ENCODE data around the gene XRN1. TPM values are rescaled to one million over a fixed set of nuclear protein-coding genes. Genes with fewer than 3 reads are reported as not detected.
"Not testable (repeated sequence)": the region's sequence is repeated elsewhere in the genome, so short reads cannot be mapped to it uniquely, and the experiment has no call there.

Gene XRN1
- polyA plus RNA-seq, 5 donors: 16.5 to 41.9 (median 35.2) TPM

DNA sequence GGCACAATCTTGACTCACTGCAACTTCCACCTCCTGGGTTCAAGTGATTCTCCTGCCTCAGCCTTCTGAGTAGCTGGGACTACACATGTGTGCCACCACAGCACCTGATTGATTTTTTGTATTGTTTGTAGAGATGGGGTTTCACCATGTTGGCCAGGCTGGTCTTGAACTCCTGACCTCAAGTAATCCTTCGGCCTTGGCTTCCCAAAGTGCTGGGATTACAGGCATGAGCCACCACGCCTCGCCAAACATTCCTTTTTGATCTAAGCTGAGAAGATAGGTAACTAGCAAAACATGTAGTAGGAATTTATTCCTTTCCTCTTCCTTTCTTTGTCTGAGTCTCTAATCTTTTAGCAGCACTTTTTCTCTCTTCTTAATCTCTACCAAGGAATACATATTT, 95.1 kb downstream of the XRN1 start:
- not testable (repeated sequence) for DNase-seq

DNA sequence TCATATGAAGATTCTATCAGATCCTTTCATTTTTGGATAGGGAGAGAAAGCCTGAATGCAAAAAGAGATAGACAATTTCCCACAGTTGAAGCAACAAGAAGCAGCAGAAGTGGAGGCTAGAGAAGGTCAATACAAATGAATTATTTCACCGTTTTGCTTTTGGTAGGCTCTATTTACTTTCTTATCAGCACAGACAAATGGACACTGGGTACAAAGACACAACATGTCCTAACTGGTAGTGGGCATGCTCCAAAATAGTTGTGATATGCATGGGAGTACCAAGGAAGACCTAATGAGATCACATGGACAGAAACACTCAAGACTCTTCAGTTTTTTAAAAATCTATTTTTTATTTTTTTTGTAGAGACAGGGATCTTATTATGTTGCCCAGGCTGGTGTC, 99.4 kb downstream of the XRN1 start:
- DNase-seq: no peak

DNA sequence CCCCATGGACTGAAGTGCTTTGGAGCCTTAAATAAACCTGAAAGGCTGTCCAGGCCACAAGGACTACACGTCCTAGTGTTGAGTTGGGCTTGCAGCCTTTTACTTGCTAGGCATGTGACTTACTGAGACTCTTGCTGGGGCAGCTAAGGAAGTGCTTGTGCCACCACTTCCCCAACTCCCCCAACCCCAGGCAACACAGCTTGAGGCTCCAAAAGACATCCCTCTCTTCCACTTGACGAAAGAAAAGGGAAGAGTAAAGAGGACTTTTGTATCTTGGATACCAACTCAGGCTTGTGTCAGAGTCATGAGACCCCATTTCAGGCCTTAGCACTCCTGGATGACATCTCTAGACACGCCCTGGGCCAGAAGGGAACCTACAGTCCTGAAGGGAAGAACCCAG, 109.8 kb downstream of the XRN1 start:
- DNase-seq: peak in 1 of 2 donors; percentile 9

- DNase-seq: no peak
Observed at GRCh38 chr3:142332390-142332789, 115.4 kb downstream of the XRN1 start.

DNA sequence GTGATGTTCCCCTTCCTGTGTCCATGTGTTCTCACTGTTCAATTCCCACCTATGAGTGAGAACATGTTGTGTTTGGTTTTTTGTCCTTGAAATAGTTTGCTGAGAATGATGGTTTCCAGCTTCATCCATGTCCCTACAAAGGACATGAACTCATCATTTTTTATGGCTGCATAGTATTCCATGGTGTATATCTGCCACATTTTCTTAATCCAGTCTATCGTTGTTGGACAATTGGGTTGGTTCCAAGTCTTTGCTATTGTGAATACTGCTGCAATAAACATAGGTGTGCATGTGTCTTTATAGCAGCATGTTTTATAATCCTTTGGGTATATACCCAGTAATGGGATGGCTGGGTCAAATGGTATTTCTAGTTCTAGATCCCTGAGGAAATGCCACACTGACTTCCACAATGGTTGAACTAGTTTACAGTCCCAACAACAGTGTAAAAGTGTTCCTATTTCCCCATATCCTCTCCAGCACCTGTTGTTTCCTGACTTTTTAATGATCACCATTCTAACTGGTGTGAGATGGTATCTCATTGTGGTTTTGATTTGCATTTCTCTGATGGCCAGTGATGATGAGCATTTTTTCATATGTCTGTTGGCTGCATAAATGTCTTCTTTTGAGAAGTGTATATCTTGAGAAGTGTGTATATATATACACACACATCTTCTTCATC, 123.4 kb downstream of the XRN1 start:
- DNase-seq: not testable (repeated sequence)

DNA sequence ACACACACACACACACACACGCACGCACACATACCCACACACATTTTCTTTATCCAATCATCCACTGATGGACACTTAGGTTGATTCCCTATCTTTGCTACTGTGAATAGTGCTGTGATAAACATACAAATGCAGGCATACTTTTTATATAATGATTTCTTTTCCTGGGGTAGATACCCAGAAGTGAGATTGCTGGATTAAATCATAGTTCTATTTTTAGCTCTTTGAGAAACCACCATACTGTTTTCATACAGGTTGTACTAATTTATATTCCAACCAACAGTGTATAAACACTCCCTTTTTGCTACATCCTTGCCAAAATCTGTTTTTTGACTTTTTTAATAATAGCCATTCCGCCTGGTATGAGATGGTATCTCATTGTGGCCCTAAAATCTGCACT, 127.9 kb downstream of the XRN1 start:
- DNase-seq: no peak

GRCh38 chr3:142319094-142319493, 128.7 kb downstream of the XRN1 start:
- no peak for DNase-seq

GRCh38 chr3:142318331-142318730, 129.5 kb downstream of the XRN1 start:
- DNase-seq: no peak

DNA sequence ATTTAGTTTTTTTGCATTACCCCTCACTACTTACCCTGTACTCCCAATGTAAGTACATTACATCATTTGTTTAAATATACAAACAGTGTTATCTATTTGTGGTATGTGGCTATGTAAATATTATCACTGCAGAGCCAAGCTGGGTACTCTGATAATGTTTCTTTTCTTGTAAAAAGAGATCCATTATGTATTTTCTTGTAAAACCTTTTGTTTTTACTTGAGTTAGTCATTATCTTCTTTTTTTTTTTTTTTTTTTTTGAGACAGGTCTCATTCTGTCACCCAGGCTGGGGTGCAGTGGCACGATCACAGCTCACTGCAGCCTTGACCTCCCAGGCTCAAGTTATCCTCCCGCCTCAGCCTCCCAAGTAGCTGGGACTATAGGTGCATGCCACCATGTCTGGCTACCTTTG, 131.9 kb downstream of the XRN1 start:
- not testable (repeated sequence) for DNase-seq

DNA sequence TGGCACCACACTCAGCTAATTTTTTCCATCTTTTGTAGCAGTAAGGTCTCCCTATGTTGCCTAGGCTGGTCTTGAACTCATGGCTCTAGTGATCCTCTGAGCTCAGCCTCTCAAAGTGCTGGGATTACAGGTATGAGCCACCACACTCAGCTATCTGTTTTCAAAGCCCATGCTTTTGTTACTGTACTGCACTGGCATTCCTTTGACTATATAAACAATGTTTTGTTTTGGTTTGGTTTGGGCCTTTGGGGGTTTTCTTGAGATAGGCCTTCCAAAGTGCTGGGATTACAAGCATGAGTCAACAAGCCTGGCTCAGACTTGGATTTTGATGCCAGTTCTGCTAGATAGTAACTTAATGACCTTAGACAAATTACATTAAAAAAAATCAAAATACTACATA, 132.8 kb downstream of the XRN1 start:
- DNase-seq: no peak

- no peak for DNase-seq
Observed at GRCh38 chr3:142310439-142310838, 137.4 kb downstream of the XRN1 start.

- not testable (repeated sequence) for DNase-seq
Observed at GRCh38 chr3:142302847-142303246, 145.0 kb downstream of the XRN1 start.

DNA sequence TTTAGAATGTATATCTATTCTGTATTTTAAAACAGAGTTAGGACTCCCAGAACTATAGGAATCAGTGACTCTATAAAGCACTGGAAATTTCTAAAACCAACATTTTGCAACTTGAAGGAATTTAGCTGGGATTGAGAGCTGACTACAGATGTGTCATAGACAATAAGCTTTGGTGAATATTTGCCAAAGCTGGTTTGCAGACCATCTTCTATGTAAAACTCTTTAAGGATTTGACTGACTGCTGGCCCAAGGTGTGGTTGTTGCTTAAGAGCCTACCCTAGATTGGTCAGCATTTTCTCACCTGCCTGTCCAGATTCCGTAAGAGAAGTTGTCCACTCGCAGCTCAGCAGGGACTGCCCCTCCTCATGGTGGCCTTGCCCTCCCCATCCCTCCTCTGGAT, 149.2 kb downstream of the XRN1 start:
- no peak for DNase-seq

DNA sequence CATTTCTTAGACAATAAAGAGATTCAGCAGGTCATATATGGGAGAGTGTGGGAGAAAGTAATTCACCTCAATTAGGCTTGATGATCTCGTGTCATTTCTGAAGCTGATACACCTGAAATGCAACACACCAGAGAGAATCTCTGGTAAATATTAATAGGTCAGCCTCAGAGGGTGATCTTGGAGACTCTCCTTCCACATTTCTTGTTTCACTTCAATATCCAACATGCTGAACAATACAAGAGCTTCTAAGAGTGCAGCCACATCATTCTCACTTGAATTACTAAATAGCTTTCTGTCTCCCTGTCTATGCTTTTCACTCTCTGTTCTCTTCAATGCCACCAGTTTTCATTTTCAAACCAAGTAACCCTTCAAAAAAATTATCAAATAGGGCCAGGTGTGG, 151.3 kb downstream of the XRN1 start:
- DNase-seq: no peak

DNA sequence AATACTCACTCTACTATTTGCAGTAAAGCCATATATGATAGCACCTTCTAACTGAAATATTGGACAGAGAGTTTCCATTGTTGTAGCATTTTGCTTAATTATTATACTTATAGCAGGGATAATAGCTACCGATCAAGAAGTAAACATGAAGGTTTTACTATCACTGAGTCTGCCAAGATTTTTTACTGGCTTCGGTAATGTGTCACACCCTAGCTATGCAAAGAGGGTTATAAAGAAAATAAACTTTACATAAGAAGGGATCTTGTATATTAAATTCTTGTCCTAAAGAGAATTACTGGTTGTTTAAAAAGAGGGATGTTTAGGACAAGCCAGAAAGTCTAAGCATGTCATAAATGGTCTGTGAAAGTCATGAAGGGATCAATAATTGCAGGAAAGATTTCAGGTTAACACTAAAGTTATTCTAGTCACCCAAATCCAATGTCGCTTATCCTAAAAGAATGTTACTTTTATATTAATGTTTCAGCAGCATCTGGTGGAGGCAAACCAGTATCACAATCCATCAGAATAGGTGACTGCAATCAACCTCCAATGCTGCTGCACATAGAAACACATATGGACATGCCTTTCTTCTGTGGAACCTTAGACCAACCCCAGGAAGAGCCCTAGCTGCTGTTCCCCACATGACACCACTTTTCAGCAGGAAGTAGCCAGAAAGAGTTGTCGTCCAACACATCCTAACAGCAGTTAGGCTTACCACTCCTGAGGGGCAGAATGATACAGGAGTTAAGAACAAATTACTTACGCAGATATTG, 159.8 kb downstream of the XRN1 start:
- no peak for DNase-seq

GRCh38 chr3:142285083-142285517, 162.7 kb downstream of the XRN1 start:
- no peak for DNase-seq

GRCh38 chr3:142282503-142282902, 165.3 kb downstream of the XRN1 start:
- DNase-seq: no peak

DNA sequence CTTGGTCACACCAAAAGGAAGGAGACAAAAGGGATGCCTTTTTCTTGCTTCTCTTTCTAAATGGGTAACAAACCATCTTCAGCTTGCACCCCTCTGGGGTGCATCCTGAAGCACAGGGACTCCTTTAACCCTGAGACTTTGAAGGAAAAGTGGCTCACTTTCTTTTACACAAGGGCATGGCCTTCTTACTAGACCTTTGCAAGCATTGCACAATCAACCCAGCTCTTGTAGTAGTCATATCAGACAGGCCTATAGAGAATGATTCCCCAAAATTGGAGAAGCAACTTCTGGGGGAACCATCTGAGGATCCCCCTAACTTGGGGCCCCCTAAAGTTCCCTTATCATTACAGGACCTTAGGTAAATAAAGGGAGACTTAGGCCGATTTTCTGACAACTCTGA, 166.4 kb downstream of the XRN1 start:
- DNase-seq: no peak

GRCh38 chr3:142279965-142280590, 167.8 kb downstream of the XRN1 start:
- peak; percentile 49 to 64 for DNase-seq

- no peak for DNase-seq
Observed at GRCh38 chr3:142278451-142278850, 169.4 kb downstream of the XRN1 start.

- DNase-seq: no peak
Observed at GRCh38 chr3:142276781-142277180, 171.1 kb downstream of the XRN1 start.

DNA sequence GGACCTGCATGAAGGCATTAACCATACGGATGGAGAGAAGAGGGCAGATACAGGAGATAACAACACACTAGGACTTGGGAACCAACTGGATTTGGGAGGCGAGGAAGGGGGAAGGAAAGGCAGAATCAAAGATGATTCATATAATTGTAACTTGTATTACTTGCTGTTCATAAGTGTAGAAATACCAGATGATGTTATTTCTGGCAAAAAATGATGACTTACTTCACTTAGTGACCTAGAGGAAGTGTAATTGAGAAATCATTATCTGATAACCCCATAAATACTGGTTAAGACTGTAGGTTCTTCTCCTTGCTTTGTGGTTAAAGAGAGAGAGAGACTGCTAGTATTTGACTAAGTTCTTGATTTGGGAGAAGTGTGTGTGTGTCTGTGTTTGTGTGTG, 172.0 kb downstream of the XRN1 start:
- no peak for DNase-seq

GRCh38 chr3:142274908-142275307, 172.9 kb downstream of the XRN1 start:
- DNase-seq: no peak
